Measurements from ENCODE around the gene SH3BP4. TPM values are rescaled to one million over a fixed set of nuclear protein-coding genes. Genes with fewer than 3 reads are reported as not detected.
A peak's percentile ranks its signal among the peaks of the same experiment; 100 is the strongest.

The SH3BP4 gene
- polyA plus RNA-seq, 1 donor from 2014 or later: 2.0 TPM

GRCh38 chr2:234953116-234954031 is 1.6 kb downstream of the SH3BP4 start:
- H3K27me3 Mint-ChIP-seq: peaks cover 57% of the 10 kb centered on the region
- peaks cover 0 to 2% (median 0%) of the 10 kb centered on the region in 3 donors for H3K9me3 Mint-ChIP-seq
- no peaks in the 10 kb centered on the region for H3K36me3 Mint-ChIP-seq
- H3K4me1 Mint-ChIP-seq: peaks cover 6 to 10% (median 8%) of the 10 kb centered on the region in 3 donors
- H3K27ac Mint-ChIP-seq: no peak overlapping the region
- peak overlapping the region; percentile 41 to 94 (median 80) for H3K4me3 Mint-ChIP-seq

- Mint-ChIP-seq H3K27me3 (peaks cover 51% of the 10 kb centered on the region), H3K4me1 (peaks cover 6 to 10% (median 8%) of the 10 kb centered on the region in 3 donors), H3K36me3 (no peaks in the 10 kb centered on the region), H3K4me3 (peak overlapping the region in 1 of 4 donors; percentile 41), H3K27ac (no peak overlapping the region), H3K9me3 (peaks cover 0 to 2% (median 0%) of the 10 kb centered on the region in 3 donors)
Measured at GRCh38 chr2:234954551-234954992, 2.8 kb downstream of the SH3BP4 start.

- peaks cover 0 to 2% (median 0%) of the 10 kb centered on the region in 3 donors for H3K9me3 Mint-ChIP-seq
- H3K27ac Mint-ChIP-seq: no peak overlapping the region
- peaks cover 6 to 10% (median 8%) of the 10 kb centered on the region in 3 donors for H3K4me1 Mint-ChIP-seq
- peak overlapping the region in 1 of 4 donors; percentile 41 for H3K4me3 Mint-ChIP-seq
- no peaks in the 10 kb centered on the region for H3K36me3 Mint-ChIP-seq
- peaks cover 46% of the 10 kb centered on the region for H3K27me3 Mint-ChIP-seq
Measured at GRCh38 chr2:234955091-234955591, 3.3 kb downstream of the SH3BP4 start.

- H3K4me3 Mint-ChIP-seq: peak overlapping the region in 1 of 4 donors; percentile 29
- H3K27ac Mint-ChIP-seq: peak overlapping the region in 1 of 3 donors; percentile 67
- no peaks in the 10 kb centered on the region for H3K9me3 Mint-ChIP-seq
- H3K27me3 Mint-ChIP-seq: peaks cover 39% of the 10 kb centered on the region
- peaks cover 3 to 8% (median 4%) of the 10 kb centered on the region in 3 donors for H3K4me1 Mint-ChIP-seq
- no peaks in the 10 kb centered on the region for H3K36me3 Mint-ChIP-seq
Measured at GRCh38 chr2:234955971-234956509, 4.2 kb downstream of the SH3BP4 start.

- H3K4me3 Mint-ChIP-seq: no peak overlapping the region
- no peaks in the 10 kb centered on the region for H3K36me3 Mint-ChIP-seq
- H3K27me3 Mint-ChIP-seq: peaks cover 34% of the 10 kb centered on the region
- no peak overlapping the region for H3K27ac Mint-ChIP-seq
- H3K4me1 Mint-ChIP-seq: peaks cover 0 to 8% (median 2%) of the 10 kb centered on the region in 3 donors
- H3K9me3 Mint-ChIP-seq: no peaks in the 10 kb centered on the region
Measured at GRCh38 chr2:234957834-234958135, 6.0 kb downstream of the SH3BP4 start.

GRCh38 chr2:234958311-234958710 is 6.5 kb downstream of the SH3BP4 start:
- peaks cover 0 to 8% (median 0%) of the 10 kb centered on the region in 3 donors for H3K4me1 Mint-ChIP-seq
- no peak overlapping the region for H3K27ac Mint-ChIP-seq
- H3K9me3 Mint-ChIP-seq: no peaks in the 10 kb centered on the region
- peaks cover 29% of the 10 kb centered on the region for H3K27me3 Mint-ChIP-seq
- H3K36me3 Mint-ChIP-seq: no peaks in the 10 kb centered on the region
- no peak overlapping the region for H3K4me3 Mint-ChIP-seq

- Mint-ChIP-seq H3K27me3 (peaks cover 24% of the 10 kb centered on the region), H3K27ac (no peak overlapping the region), H3K36me3 (no peaks in the 10 kb centered on the region), H3K4me1 (peaks cover 0 to 8% (median 0%) of the 10 kb centered on the region in 3 donors), H3K4me3 (no peak overlapping the region), H3K9me3 (no peaks in the 10 kb centered on the region)
Measured at GRCh38 chr2:234958746-234959395, 7.1 kb downstream of the SH3BP4 start.

- no peaks in the 10 kb centered on the region for H3K36me3 Mint-ChIP-seq
- H3K4me3 Mint-ChIP-seq: no peak overlapping the region
- H3K27ac Mint-ChIP-seq: no peak overlapping the region
- no peaks in the 10 kb centered on the region for H3K9me3 Mint-ChIP-seq
- H3K27me3 Mint-ChIP-seq: peaks cover 10% of the 10 kb centered on the region
- no peaks in the 10 kb centered on the region for H3K4me1 Mint-ChIP-seq
Measured at GRCh38 chr2:234960175-234961088, 8.6 kb downstream of the SH3BP4 start.

GRCh38 chr2:234961784-234962183 is 10.0 kb downstream of the SH3BP4 start:
- Mint-ChIP-seq H3K27ac (no peak overlapping the region), H3K27me3 (peaks cover 1% of the 10 kb centered on the region), H3K36me3 (no peaks in the 10 kb centered on the region), H3K4me1 (no peaks in the 10 kb centered on the region), H3K4me3 (peak overlapping the region in 1 of 4 donors; percentile 39), H3K9me3 (no peaks in the 10 kb centered on the region)

GRCh38 chr2:234963773-234964615 is 12.2 kb downstream of the SH3BP4 start:
- peaks cover 1% of the 10 kb centered on the region for H3K27me3 Mint-ChIP-seq
- H3K27ac Mint-ChIP-seq: no peak overlapping the region
- no peaks in the 10 kb centered on the region for H3K9me3 Mint-ChIP-seq
- no peak overlapping the region for H3K4me3 Mint-ChIP-seq
- H3K36me3 Mint-ChIP-seq: no peaks in the 10 kb centered on the region
- H3K4me1 Mint-ChIP-seq: no peaks in the 10 kb centered on the region

GRCh38 chr2:234964631-234965461 is 13.0 kb downstream of the SH3BP4 start:
- Mint-ChIP-seq H3K4me1 (no peaks in the 10 kb centered on the region), H3K36me3 (peaks cover under 1% of the 10 kb centered on the region), H3K9me3 (no peaks in the 10 kb centered on the region), H3K27me3 (peaks cover 1% of the 10 kb centered on the region), H3K4me3 (no peak overlapping the region), H3K27ac (no peak overlapping the region)

GRCh38 chr2:234966340-234966739 is 14.5 kb downstream of the SH3BP4 start:
- H3K27ac Mint-ChIP-seq: no peak overlapping the region
- no peak overlapping the region for H3K4me3 Mint-ChIP-seq
- H3K27me3 Mint-ChIP-seq: peaks cover 1% of the 10 kb centered on the region
- H3K4me1 Mint-ChIP-seq: no peaks in the 10 kb centered on the region
- peaks cover 1% of the 10 kb centered on the region for H3K36me3 Mint-ChIP-seq
- no peaks in the 10 kb centered on the region for H3K9me3 Mint-ChIP-seq
